ENCODE data around the gene NOS1AP.

Gene NOS1AP

GRCh38 chr1:162253790-162254189, 184.3 kb downstream of the NOS1AP start:
- FAIRE-seq: no peak
- no peak for DNase-seq (ENCODE audit: insufficient read length)
- TF ChIP-seq TAF1 (IDR thresholded peaks at IDR 0.05; ENCODE audit: borderline replicate concordance, low read depth, low read length) (no peak), POLR2A (IDR thresholded peaks at IDR 0.05; ENCODE audit: low read depth, low read length) (no peak), POLR2AphosphoS5 (IDR thresholded peaks at IDR 0.05; ENCODE audit: low read depth, low read length) (no peak)

DNA sequence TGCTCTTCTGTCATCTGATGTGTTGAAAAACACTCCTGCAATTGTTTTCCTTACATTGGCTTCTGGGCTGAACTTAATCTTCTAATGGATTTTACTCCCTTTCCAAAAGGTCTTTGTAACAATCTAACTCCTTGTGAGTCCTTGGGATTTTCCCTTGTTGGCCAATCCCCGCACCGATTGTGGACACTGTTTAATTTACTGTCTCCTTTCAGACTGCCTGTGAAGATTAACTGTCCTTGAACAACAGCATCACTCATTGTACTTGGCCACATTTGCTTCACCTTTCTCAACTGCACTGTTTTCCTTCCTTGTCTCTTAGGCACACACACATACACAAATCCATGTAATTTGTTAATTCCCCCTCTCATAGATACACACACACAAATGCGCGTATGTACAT, 186.8 kb downstream of the NOS1AP start:
- DNase-seq (ENCODE audit: insufficient read length) (no peak), FAIRE-seq (no peak)
- no peak for TF ChIP-seq POLR2A (IDR thresholded peaks at IDR 0.05; ENCODE audit: low read depth, low read length)
- no peak for TF ChIP-seq TAF1 (IDR thresholded peaks at IDR 0.05; ENCODE audit: borderline replicate concordance, low read depth, low read length)
- no peak for TF ChIP-seq POLR2AphosphoS5 (IDR thresholded peaks at IDR 0.05; ENCODE audit: low read depth, low read length)

GRCh38 chr1:162258394-162258793, 188.9 kb downstream of the NOS1AP start:
- FAIRE-seq (no peak), DNase-seq (ENCODE audit: insufficient read length) (no peak)
- TF ChIP-seq TAF1 (IDR thresholded peaks at IDR 0.05; ENCODE audit: borderline replicate concordance, low read depth, low read length) (no peak), POLR2A (IDR thresholded peaks at IDR 0.05; ENCODE audit: low read depth, low read length) (no peak), POLR2AphosphoS5 (IDR thresholded peaks at IDR 0.05; ENCODE audit: low read depth, low read length) (no peak)

DNA sequence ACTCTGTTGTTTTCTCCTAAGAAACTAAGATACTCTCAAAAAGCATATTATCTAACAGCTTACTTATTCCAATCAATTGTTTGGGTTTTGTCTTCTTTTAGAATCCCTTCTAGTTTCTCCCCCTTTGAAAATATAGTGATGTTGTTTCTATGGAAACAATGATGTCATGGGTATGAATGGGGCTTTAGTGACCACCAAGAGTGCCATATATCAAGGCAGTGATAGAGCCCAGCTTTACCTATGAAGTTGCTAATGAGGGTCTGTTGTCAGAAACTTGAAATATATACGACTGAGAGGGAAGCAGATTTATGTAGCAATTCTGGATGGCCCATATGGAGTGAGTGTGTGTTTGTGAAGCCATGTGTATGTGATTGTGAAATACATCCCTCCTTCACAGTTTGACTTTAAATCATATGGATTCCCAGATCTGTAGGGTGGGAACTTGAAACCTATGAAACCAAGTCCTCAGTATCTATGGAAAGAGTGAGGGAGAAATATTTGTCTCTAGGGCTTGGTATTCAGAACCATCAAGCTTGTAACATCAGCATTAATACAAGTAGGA, 190.5 kb downstream of the NOS1AP start:
- TF ChIP-seq POLR2AphosphoS5 (IDR thresholded peaks at IDR 0.05; ENCODE audit: low read depth, low read length) (no peak), TAF1 (IDR thresholded peaks at IDR 0.05; ENCODE audit: borderline replicate concordance, low read depth, low read length) (no peak), POLR2A (IDR thresholded peaks at IDR 0.05; ENCODE audit: low read depth, low read length) (no peak)
- DNase-seq (ENCODE audit: insufficient read length) (no peak), FAIRE-seq (no peak)

GRCh38 chr1:162264108-162264507, 194.6 kb downstream of the NOS1AP start:
- TF ChIP-seq POLR2AphosphoS5 (IDR thresholded peaks at IDR 0.05; ENCODE audit: low read depth, low read length): no peak
- TF ChIP-seq POLR2A (IDR thresholded peaks at IDR 0.05; ENCODE audit: low read depth, low read length): no peak
- no peak for TF ChIP-seq TAF1 (IDR thresholded peaks at IDR 0.05; ENCODE audit: borderline replicate concordance, low read depth, low read length)
- FAIRE-seq (no peak), DNase-seq (ENCODE audit: insufficient read length) (no peak)

DNA sequence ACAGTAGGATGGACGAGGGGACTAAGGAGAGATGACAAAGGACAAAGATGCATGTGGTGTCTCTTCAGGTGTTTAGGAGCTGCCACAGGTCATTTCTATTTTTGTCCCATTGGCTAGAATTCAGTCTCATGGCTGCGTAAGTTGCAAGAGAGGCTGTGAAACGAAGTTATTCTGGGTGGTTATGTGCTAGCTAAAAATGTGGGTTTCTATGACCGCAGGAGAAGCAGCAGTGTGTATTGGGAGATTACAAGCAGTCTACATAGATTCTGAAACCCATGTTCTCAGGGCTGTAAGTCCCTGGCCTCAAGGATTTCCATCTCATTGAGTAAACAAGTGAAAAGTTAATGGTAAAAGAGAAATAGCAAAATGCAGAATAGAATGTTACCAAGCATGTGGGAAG, 196.5 kb downstream of the NOS1AP start:
- no peak for TF ChIP-seq POLR2AphosphoS5 (IDR thresholded peaks at IDR 0.05; ENCODE audit: low read depth, low read length)
- no peak for FAIRE-seq
- no peak for DNase-seq (ENCODE audit: insufficient read length)

DNA sequence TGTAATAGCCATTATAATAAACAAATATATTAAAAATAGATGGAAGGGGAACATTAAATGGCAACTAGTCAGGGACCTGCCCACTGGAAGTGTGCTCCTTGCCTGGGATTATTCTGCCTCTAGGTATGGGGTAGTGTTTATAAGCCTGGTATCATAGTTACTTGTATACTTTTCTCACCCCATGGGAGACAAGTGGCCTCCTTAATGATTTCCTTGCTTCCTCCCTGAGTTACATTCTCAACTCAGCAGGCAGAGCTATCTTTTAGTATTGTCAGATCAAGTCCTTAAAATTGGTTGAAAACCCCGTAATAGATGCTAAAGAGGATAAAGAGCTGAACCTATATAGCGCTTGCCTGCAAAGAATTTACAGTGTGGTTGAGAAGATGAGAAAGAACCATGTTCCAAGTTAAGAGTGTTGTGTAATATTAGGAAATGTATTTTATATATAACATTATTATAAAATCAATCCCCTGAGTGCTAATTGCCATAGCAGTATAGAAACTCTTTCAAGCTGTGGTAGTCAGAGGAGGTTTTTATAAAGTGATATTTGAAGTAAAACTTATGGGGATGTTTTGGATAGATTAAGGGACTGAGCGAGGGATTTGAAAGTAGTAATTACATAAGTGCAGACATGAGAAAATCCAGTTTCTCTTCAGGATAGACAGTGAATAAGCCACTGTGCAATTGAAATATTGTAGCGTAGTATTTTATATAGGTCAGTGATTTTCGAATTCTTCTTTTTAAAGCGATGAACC, 200.7 kb downstream of the NOS1AP start:
- FAIRE-seq: no peak
- no peak for DNase-seq (ENCODE audit: insufficient read length)
- TF ChIP-seq TAF1 (IDR thresholded peaks at IDR 0.05; ENCODE audit: borderline replicate concordance, low read depth, low read length): no peak
- TF ChIP-seq POLR2AphosphoS5 (IDR thresholded peaks at IDR 0.05; ENCODE audit: low read depth, low read length): no peak
- no peak for TF ChIP-seq POLR2A (IDR thresholded peaks at IDR 0.05; ENCODE audit: low read depth, low read length)

DNA sequence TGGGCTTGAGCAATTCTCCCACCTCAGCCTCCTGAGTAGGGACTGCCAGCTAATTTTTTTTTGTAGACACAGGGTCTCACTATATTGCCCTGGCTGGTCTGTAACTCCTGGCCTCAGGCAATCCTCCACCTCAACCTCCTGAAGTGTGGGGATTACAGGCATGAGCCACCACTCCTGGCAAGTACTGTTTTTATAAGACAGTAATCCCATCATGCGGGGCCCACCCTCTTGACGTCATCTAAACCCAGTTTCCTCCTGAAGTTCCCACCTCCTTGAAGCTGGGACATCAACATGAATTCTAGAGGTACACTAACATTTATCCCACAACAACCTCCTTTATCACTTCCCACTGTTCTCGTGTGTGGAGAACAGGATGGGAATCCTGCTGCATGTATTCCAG, 202.5 kb downstream of the NOS1AP start:
- TF ChIP-seq POLR2AphosphoS5 (IDR thresholded peaks at IDR 0.05; ENCODE audit: low read depth, low read length) (no peak), POLR2A (IDR thresholded peaks at IDR 0.05; ENCODE audit: low read depth, low read length) (no peak), TAF1 (IDR thresholded peaks at IDR 0.05; ENCODE audit: borderline replicate concordance, low read depth, low read length) (no peak)
- FAIRE-seq (no peak), DNase-seq (ENCODE audit: insufficient read length) (no peak)

DNA sequence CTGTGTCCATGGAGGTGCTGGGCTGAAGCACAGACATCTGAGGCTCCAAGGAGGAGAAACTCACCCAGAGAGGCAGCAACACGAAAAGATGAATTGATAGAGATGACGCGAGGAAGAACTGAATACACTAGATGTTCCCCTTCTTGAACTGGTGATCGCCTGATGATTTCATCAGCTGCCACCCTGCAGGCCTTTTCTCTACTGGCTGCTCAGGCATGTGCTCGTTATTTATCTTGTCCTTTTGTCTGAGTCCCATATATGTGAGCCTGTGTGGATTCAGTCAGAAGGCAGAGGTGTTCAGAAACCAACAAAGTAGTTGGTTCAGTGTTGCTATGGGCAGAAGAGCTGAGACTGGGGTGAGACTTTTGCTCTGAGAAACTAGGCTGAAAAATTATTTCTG, 202.9 kb downstream of the NOS1AP start:
- FAIRE-seq: no peak
- DNase-seq (ENCODE audit: insufficient read length): no peak
- TF ChIP-seq POLR2AphosphoS5 (IDR thresholded peaks at IDR 0.05; ENCODE audit: low read depth, low read length) (no peak), POLR2A (IDR thresholded peaks at IDR 0.05; ENCODE audit: low read depth, low read length) (no peak), TAF1 (IDR thresholded peaks at IDR 0.05; ENCODE audit: borderline replicate concordance, low read depth, low read length) (no peak)

DNA sequence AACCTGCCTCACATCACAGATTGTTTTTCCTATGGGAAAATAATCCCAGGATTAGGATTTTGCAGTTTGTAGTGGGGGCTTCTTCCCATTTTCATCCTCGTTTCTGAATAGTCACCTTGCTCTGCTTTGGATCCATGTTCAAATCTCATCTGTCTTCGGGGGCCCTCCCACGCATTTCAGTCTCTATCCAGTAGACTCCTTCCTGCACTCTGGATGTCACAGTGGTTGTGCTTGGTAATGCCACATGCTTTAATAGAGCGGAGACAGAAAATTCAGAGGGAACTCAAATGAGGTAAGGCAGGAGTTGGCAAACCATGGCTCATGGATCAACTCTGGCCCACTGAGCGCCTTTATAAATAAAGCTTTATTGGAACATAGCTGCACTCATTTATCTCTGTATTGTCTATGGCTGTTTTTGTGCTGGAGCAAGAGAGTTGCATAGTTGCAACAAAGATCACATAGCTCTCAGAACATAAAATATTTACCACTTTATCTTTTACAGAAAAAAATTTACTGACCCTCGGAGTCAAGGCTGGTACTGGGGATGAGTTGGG, 206.2 kb downstream of the NOS1AP start:
- TF ChIP-seq POLR2AphosphoS5 (IDR thresholded peaks at IDR 0.05; ENCODE audit: low read depth, low read length) (no peak), POLR2A (IDR thresholded peaks at IDR 0.05; ENCODE audit: low read depth, low read length) (no peak), TAF1 (IDR thresholded peaks at IDR 0.05; ENCODE audit: borderline replicate concordance, low read depth, low read length) (no peak)
- no peak for FAIRE-seq
- DNase-seq (ENCODE audit: insufficient read length): no peak

DNA sequence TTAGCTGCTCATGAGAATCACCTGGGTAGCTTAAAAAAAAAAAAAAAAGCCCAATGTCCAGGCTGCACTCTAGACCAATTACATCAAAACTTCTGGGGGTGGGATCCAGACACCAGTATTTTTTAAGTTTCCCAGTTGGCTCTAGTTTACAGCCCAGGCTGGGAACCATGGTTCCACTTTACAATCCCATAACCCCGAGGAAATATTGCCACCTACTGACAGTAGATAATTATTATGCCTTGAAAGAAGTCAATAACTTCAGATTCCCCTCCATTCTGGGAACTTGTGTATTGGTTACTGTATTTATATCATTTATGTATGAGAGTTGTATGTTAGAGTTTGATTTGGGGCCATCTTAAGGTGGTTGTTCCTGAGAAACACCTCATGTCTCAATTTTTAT, 207.0 kb downstream of the NOS1AP start:
- TF ChIP-seq TAF1 (IDR thresholded peaks at IDR 0.05; ENCODE audit: borderline replicate concordance, low read depth, low read length) (no peak), POLR2A (IDR thresholded peaks at IDR 0.05; ENCODE audit: low read depth, low read length) (no peak), POLR2AphosphoS5 (IDR thresholded peaks at IDR 0.05; ENCODE audit: low read depth, low read length) (no peak)
- DNase-seq (ENCODE audit: insufficient read length) (no peak), FAIRE-seq (no peak)

GRCh38 chr1:162279136-162279498, 209.6 kb downstream of the NOS1AP start:
- no peak for FAIRE-seq
- no peak for DNase-seq (ENCODE audit: insufficient read length)
- no peak for TF ChIP-seq POLR2AphosphoS5 (IDR thresholded peaks at IDR 0.05; ENCODE audit: low read depth, low read length)
